GM19025 (cell line): ENCODE data around the gene ITGA3.

Experiments
- ATAC-seq: cut with Tn5 transposase; IDR thresholded peaks from one replicate; pipeline ENCODE4 v1.9.1; 2021; ENCODE audit warnings: mild to moderate bottlenecking, low read depth, moderate library complexity; ENCODE audit not compliant: unreplicated experiment

The ITGA3 gene

GRCh38 chr17:50139185-50139783 is 83.4 kb downstream of the ITGA3 start:
- ATAC-seq: no peak
